Stomach smooth muscle (tissue), 2 donors: ENCODE results near the gene SMCO1.

Experiments
- H3K27ac ChIP-seq: one replicate; pipeline ENCODE4 v1.7.0; 2013; ENCODE audit warnings: mild to moderate bottlenecking, low read length, inconsistent platforms
- H3K27me3 ChIP-seq, 2 donors: one replicate each; pipeline ENCODE4 v1.7.0; 2013; ENCODE audit warnings: low read length in 2 of 2; ENCODE audit not compliant: insufficient read depth in 2 of 2, control insufficient read depth in 1 of 2
- H3K36me3 ChIP-seq, 2 donors: one replicate each; pipeline ENCODE4 v1.7.0; 2013; ENCODE audit warnings: low read length in 2 of 2; ENCODE audit not compliant: control insufficient read depth in 2 of 2, insufficient read depth in 2 of 2
- H3K4me1 ChIP-seq: one replicate; pipeline ENCODE4 v1.7.0; 2013; ENCODE audit warnings: low read length; ENCODE audit not compliant: control insufficient read depth, insufficient read depth
- H3K4me3 ChIP-seq, 2 donors: one replicate each; pipeline ENCODE4 v1.7.0; 2013; ENCODE audit warnings: low read length in 2 of 2
- H3K9ac ChIP-seq, 2 donors: one replicate each; pipeline ENCODE4 v1.7.0; 2013; ENCODE audit warnings: low read length in 2 of 2, mild to moderate bottlenecking in 1 of 2
- H3K9me3 ChIP-seq, 2 donors: one replicate each; pipeline ENCODE4 v1.7.0; 2013; ENCODE audit warnings: low read length in 2 of 2; ENCODE audit not compliant: control insufficient read depth in 2 of 2
- donor health status: healthy.
- donor health status: Pancreatic carcinoma.

SMCO1 gene

GRCh38 chr3:196547067-196547466 is 31.9 kb upstream of the SMCO1 start:
- H3K36me3 ChIP-seq: no peaks in the 10 kb centered on the region
- no peaks in the 10 kb centered on the region for H3K9me3 ChIP-seq

GRCh38 chr3:196546537-196546936 is 31.4 kb upstream of the SMCO1 start:
- no peak overlapping the region for H3K4me3 ChIP-seq
- H3K4me1 ChIP-seq: no peaks in the 10 kb centered on the region
- no peaks in the 10 kb centered on the region for H3K9me3 ChIP-seq
- no peaks in the 10 kb centered on the region for H3K27me3 ChIP-seq
- no peak overlapping the region for H3K27ac ChIP-seq
- H3K36me3 ChIP-seq: no peaks in the 10 kb centered on the region
- no peak overlapping the region for H3K9ac ChIP-seq

More at GRCh38 chr3:196547067-196547466, 31.9 kb upstream of the SMCO1 start:
- no peak overlapping the region for H3K27ac ChIP-seq
- H3K27me3 ChIP-seq: no peaks in the 10 kb centered on the region
- H3K4me1 ChIP-seq: no peaks in the 10 kb centered on the region
- no peak overlapping the region for H3K4me3 ChIP-seq
- H3K9ac ChIP-seq: no peak overlapping the region

- no peak overlapping the region for H3K4me3 ChIP-seq
Observed at GRCh38 chr3:196544491-196544992, 29.4 kb upstream of the SMCO1 start.

GRCh38 chr3:196541684-196542445 is 26.7 kb upstream of the SMCO1 start:
- Histone ChIP-seq H3K9ac (no peak overlapping the region), H3K36me3 (no peaks in the 10 kb centered on the region), H3K9me3 (no peaks in the 10 kb centered on the region), H3K27ac (no peak overlapping the region), H3K4me1 (no peaks in the 10 kb centered on the region), H3K27me3 (no peaks in the 10 kb centered on the region), H3K4me3 (no peak overlapping the region)

More at GRCh38 chr3:196544491-196544992, 29.4 kb upstream of the SMCO1 start:
- Histone ChIP-seq H3K4me1 (no peaks in the 10 kb centered on the region), H3K27ac (no peak overlapping the region), H3K36me3 (no peaks in the 10 kb centered on the region), H3K9me3 (no peaks in the 10 kb centered on the region), H3K27me3 (no peaks in the 10 kb centered on the region), H3K9ac (no peak overlapping the region)

- no peaks in the 10 kb centered on the region for H3K4me1 ChIP-seq
- no peak overlapping the region for H3K9ac ChIP-seq
- no peaks in the 10 kb centered on the region for H3K27me3 ChIP-seq
- H3K4me3 ChIP-seq: no peak overlapping the region
- H3K27ac ChIP-seq: no peak overlapping the region
- H3K9me3 ChIP-seq: no peaks in the 10 kb centered on the region
- no peaks in the 10 kb centered on the region for H3K36me3 ChIP-seq
Observed at GRCh38 chr3:196537319-196537984, 22.3 kb upstream of the SMCO1 start.

- no peaks in the 10 kb centered on the region for H3K36me3 ChIP-seq
- H3K9me3 ChIP-seq: no peaks in the 10 kb centered on the region
- H3K27ac ChIP-seq: no peak overlapping the region
- H3K4me3 ChIP-seq: no peak overlapping the region
- H3K9ac ChIP-seq: no peak overlapping the region
- H3K27me3 ChIP-seq: no peaks in the 10 kb centered on the region
- H3K4me1 ChIP-seq: peaks cover 3% of the 10 kb centered on the region
Observed at GRCh38 chr3:196533260-196533681, 18.1 kb upstream of the SMCO1 start.

GRCh38 chr3:196531418-196531817 is 16.3 kb upstream of the SMCO1 start:
- Histone ChIP-seq H3K27ac (no peak overlapping the region), H3K27me3 (no peaks in the 10 kb centered on the region), H3K4me3 (no peak overlapping the region), H3K36me3 (no peaks in the 10 kb centered on the region), H3K4me1 (peaks cover 3% of the 10 kb centered on the region), H3K9me3 (no peaks in the 10 kb centered on the region), H3K9ac (no peak overlapping the region)

- Histone ChIP-seq H3K9me3 (no peaks in the 10 kb centered on the region), H3K27ac (no peak overlapping the region), H3K9ac (peak overlapping the region; percentile 55 to 62)
Observed at GRCh38 chr3:196528639-196529233, 13.6 kb upstream of the SMCO1 start.

GRCh38 chr3:196525141-196525540 is 10.0 kb upstream of the SMCO1 start:
- no peak overlapping the region for H3K4me3 ChIP-seq
- no peak overlapping the region for H3K27ac ChIP-seq
- H3K27me3 ChIP-seq: no peaks in the 10 kb centered on the region
- H3K4me1 ChIP-seq: peaks cover 3% of the 10 kb centered on the region
- no peak overlapping the region for H3K9ac ChIP-seq
- H3K36me3 ChIP-seq: no peaks in the 10 kb centered on the region
- H3K9me3 ChIP-seq: peaks cover 2 to 3% of the 10 kb centered on the region in 2 donors

More at GRCh38 chr3:196528639-196529233, 13.6 kb upstream of the SMCO1 start:
- Histone ChIP-seq H3K36me3 (no peaks in the 10 kb centered on the region), H3K4me1 (peaks cover 3% of the 10 kb centered on the region), H3K27me3 (no peaks in the 10 kb centered on the region), H3K4me3 (peak overlapping the region; percentile 70 to 79)

GRCh38 chr3:196524527-196524926 is 9.4 kb upstream of the SMCO1 start:
- Histone ChIP-seq H3K9me3 (peaks cover 6 to 10% of the 10 kb centered on the region in 2 donors), H3K27ac (no peak overlapping the region), H3K36me3 (no peaks in the 10 kb centered on the region), H3K4me3 (no peak overlapping the region), H3K4me1 (peaks cover 3% of the 10 kb centered on the region), H3K9ac (no peak overlapping the region), H3K27me3 (no peaks in the 10 kb centered on the region)
